HepG2 (cell line): ENCODE data around the gene SNRPD1. TPM values are rescaled to one million over a fixed set of nuclear protein-coding genes. Genes with fewer than 3 reads are reported as not detected.

Source experiments
- ATF2 ChIP-seq: sonication (generic); formaldehyde crosslinking; IDR thresholded peaks from 2 replicates; pipeline ENCODE4 v1.4.0; 2020; ENCODE audit warnings: missing genetic modification reagents
- FOXO1 ChIP-seq: sonication (generic); formaldehyde crosslinking; IDR thresholded peaks from 2 replicates; pipeline ENCODE4 v1.4.0; 2020; ENCODE audit warnings: missing genetic modification reagents
- GRHL1 ChIP-seq: sonication (generic); formaldehyde crosslinking; conservative IDR thresholded peaks from 2 replicates; pipeline ENCODE4 v1.8.0; 2022; ENCODE audit warnings: missing genetic modification reagents
- GTF3A ChIP-seq: sonication (generic); formaldehyde crosslinking; conservative IDR thresholded peaks from 2 replicates; pipeline ENCODE4 v1.4.0; 2020; ENCODE audit warnings: mild to moderate bottlenecking, missing genetic modification reagents
- HBP1 ChIP-seq: IDR thresholded peaks from 2 replicates; pipeline ENCODE4 v1.6.1; 2016; ENCODE audit warnings: low read depth, control low read depth
- ISX ChIP-seq: sonication (generic); formaldehyde crosslinking; conservative IDR thresholded peaks from 2 replicates; pipeline ENCODE4 v1.5.0; 2020; ENCODE audit warnings: missing genetic modification reagents
- KAT8 ChIP-seq: IDR thresholded peaks from 2 replicates; pipeline ENCODE4 v1.6.1; 2016; ENCODE audit warnings: missing genetic modification reagents, missing compliant biosample characterization
- NR2F6 ChIP-seq, 2 experiments: IDR thresholded peaks; 2 replicates each; pipeline ENCODE4 v1.6.1; 2016; ENCODE audit warnings: antibody characterized with exemption in 1 of 2, mild to moderate bottlenecking in 1 of 2
- NR3C1 ChIP-seq: sonication (generic); formaldehyde crosslinking; IDR thresholded peaks from 2 replicates; pipeline ENCODE4 v1.4.0; 2020; ENCODE audit warnings: missing genetic modification reagents
- SOX6 ChIP-seq, 2 experiments: fragments of 450-650 bp in 1 of 2; sonication (generic) in 1 of 2; formaldehyde crosslinking in 1 of 2; IDR thresholded peaks; 2 replicates each; pipeline versions ENCODE4 v1.4.0 to v1.6.1; 2017 to 2020; ENCODE audit warnings: antibody characterized with exemption in 1 of 2, mild to moderate bottlenecking in 1 of 2, missing genetic modification reagents in 1 of 2
- ZBTB4 ChIP-seq: sonication (generic); formaldehyde crosslinking; IDR thresholded peaks from 2 replicates; pipeline ENCODE4 v1.4.0; 2020; ENCODE audit warnings: missing genetic modification reagents, mild to moderate bottlenecking, borderline replicate concordance
- ZFP1 ChIP-seq: IDR thresholded peaks from 2 replicates; pipeline ENCODE4 v1.6.1; 2016
- ZMYM2 ChIP-seq: sonication (generic); formaldehyde crosslinking; IDR thresholded peaks from 2 replicates; pipeline ENCODE4 v1.8.0; 2022; ENCODE audit warnings: mild to moderate bottlenecking, missing genetic modification reagents
- ZNF160 ChIP-seq: sonication (generic); formaldehyde crosslinking; IDR thresholded peaks from 2 replicates; pipeline ENCODE4 v1.8.0; 2022; ENCODE audit warnings: mild to moderate bottlenecking, inconsistent platforms, missing genetic modification reagents
- ZNF234 ChIP-seq: sonication (generic); formaldehyde crosslinking; conservative IDR thresholded peaks from 2 replicates; pipeline ENCODE4 v1.5.1; 2020; ENCODE audit warnings: mild to moderate bottlenecking, missing genetic modification reagents
- ZNF276 ChIP-seq: sonication (generic); formaldehyde crosslinking; IDR thresholded peaks from 2 replicates; pipeline ENCODE4 v1.4.0; 2020; ENCODE audit warnings: mild to moderate bottlenecking, low read depth, missing genetic modification reagents
- ZNF790 ChIP-seq: sonication (generic); formaldehyde crosslinking; IDR thresholded peaks from 2 replicates; pipeline ENCODE4 v1.8.0; 2022; ENCODE audit warnings: missing genetic modification reagents, mild to moderate bottlenecking, borderline replicate concordance
- ZSCAN30 ChIP-seq: sonication (generic); formaldehyde crosslinking; IDR thresholded peaks from 2 replicates; pipeline ENCODE4 v1.5.0; 2020; ENCODE audit warnings: mild to moderate bottlenecking, missing genetic modification reagents
- polyA plus RNA-seq, 8 experiments: library from polyadenylated mRNA; depleted of rRNA in 3 of 8; stranded (reverse) in 7 of 8; unstranded in 1 of 8; fragments of >200 nt; fragmentation: Illumina TruSeq in 4 of 8; extraction: Trizol in 4 of 8; gene quantifications; 2 replicates each; pipeline versions ENCODE4 v1.2.1 to v1.2.3, GENCODE V29; 2011 to 2016; ENCODE audit warnings: low read depth in 4 of 8, missing spikeins in 1 of 8, mixed read lengths in 1 of 8; ENCODE audit not compliant: insufficient read depth in 1 of 8
- total RNA-seq, 5 experiments: library from RNA; depleted of rRNA; stranded (reverse); fragments of >200 nt; fragmentation: Illumina TruSeq; extraction: Trizol; gene quantifications; 2 replicates each; pipeline ENCODE4 v1.2.3, GENCODE V29; 2016; ENCODE audit warnings: low read depth in 1 of 5

Gene SNRPD1
- total and polyA plus RNA-seq, 2 of the 13 experiments (the other 11 are each of a cell fraction or from before 2014, with no cell fraction given): 22.7 to 275 TPM

- TF ChIP-seq SOX6 (IDR thresholded peaks at IDR 0.05) (no peak), SOX6 (CRISPR knock-in tag; IDR thresholded peaks at IDR 0.05) (peak; percentile 90), NR2F6 (IDR thresholded peaks at IDR 0.05) (no peak), NR2F6 (CRISPR knock-in tag; IDR thresholded peaks at IDR 0.05) (peak; percentile 64; the same call in 1 of the 2 replicates), ZNF160 (CRISPR knock-in tag) (peak; percentile 83), ZNF234 (CRISPR knock-in tag) (no peak; the same call in 1 of the 2 replicates), ZSCAN30 (CRISPR knock-in tag) (no peak), HBP1 (peak; percentile 89), ISX (CRISPR knock-in tag) (0 out of 2 replicates have a peak, but pooled peaks have one; percentile 25), ZBTB4 (CRISPR knock-in tag) (peak; percentile 85), NR3C1 (CRISPR knock-in tag) (no peak), ZMYM2 (CRISPR knock-in tag) (peak; percentile 92), KAT8 (CRISPR knock-in tag) (peak; percentile 92), GTF3A (CRISPR knock-in tag) (peak; percentile 70; the same call in 1 of the 2 replicates), ATF2 (CRISPR knock-in tag) (peak; percentile 86), ZNF276 (CRISPR knock-in tag) (peak; percentile 22; the same call in 1 of the 2 replicates), FOXO1 (CRISPR knock-in tag) (peak; percentile 85), ZFP1 (CRISPR knock-in tag) (no peak; the same call in none of the 2 replicates), GRHL1 (CRISPR knock-in tag) (no peak), ZNF790 (CRISPR knock-in tag) (no peak; the same call in 1 of the 2 replicates)
Measured at GRCh38 chr18:21600526-21601410, 11.3 kb upstream of the SNRPD1 start, which contains the start of gene ESCO1 (continued).
